ENCODE measurements around the gene ISLR.

The ISLR gene

DNA sequence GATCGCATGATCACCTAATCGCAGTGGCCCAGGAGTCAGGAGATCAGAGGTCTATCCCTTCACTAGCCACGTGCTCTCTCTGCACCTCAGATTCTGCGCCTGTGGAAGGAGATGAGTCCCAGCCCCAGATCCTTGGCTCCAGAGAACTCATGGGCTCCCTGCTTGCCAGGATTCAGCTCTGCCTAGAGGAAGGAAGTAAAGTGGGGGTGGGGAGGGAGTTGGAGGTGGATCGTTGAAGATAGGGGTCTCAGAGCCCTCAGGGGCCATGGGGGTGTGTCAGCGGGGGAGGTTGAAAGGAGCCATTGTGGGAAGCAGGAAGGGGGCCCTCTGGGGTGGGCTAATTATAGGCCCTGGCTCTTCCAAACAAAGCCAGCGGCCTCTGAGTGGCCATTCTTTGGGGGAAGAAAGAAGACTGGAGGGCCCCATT is 40.4 kb downstream of the ISLR start:
- DNase-seq (ENCODE audit: low read depth): no peak

DNA sequence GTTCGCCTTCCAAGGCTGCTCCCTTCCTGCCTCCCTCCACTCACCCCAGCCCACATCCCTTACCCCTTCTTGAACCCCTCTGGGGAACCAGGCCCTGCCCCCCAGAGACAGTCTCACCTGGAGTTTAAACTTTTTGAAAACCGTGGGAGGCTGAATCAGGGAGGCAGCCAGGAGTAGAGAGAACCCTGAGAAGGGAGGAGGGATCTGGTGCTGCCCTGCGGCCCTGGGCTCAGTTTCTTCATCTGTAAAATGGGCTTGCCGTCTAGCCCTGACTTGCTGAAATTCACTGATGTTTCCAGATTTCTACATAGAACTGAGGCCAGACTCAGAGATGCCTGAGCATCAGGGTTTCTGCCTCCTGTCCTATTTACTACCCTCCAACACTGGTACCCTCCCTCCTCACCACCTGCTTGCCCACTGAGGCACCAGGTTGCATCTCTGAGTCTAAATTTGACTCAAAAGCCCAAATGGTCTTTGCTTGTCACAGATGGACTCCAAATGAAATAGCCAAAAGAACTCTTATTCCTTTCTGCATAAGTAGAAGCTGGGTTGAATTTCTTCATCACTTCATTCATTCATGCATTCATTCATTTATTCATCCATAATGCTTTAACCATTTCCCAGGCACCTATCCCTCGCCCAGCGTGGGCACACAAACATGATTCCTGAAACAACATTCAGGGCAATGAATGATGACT is 41.0 kb downstream of the ISLR start:
- no peak for DNase-seq (ENCODE audit: low read depth)

DNA sequence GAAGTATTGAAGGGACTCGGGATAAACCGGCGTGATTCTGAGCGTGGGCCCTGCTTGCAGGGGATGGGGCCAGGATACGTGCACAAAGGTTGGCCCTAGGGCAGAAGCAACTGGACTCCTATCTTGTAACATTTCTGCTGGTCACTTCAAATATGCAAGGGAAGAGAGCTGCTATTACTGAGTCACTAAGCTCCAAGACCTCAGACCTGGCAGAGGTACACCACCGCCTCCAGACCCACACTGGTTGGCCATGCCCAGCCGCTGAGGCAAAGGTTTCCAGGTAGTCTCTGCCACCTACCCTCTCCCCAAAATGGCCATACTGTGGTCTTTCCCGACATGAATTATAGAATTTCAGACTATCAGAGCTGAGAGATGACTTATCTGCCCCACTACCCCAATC is 42.4 kb downstream of the ISLR start:
- DNase-seq (ENCODE audit: low read depth): no peak

DNA sequence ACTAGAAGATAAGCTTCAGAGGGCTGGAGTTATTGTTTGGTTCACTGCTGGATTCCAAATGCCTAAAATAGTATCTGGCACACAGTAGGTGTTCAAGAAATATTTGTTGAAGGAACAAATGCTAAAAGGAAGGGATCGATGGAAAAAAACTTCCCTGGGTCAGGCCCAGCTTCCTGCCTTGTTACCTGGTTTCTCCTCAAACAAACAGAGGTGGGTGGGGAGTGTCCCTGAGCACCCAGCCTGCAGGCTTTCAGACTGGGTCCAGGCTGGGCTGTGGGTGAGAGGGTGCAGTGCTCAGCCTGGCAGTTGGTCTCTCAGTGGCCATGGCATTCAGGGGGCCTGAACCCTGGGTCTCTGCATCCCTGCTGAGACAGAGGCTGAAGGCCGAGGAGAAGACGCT is 43.4 kb downstream of the ISLR start:
- DNase-seq (ENCODE audit: low read depth): no peak

- DNase-seq (ENCODE audit: low read depth): no peak
These were observed 44.7 kb downstream of the ISLR start for GRCh38 chr15:74217907-74218885.

DNA sequence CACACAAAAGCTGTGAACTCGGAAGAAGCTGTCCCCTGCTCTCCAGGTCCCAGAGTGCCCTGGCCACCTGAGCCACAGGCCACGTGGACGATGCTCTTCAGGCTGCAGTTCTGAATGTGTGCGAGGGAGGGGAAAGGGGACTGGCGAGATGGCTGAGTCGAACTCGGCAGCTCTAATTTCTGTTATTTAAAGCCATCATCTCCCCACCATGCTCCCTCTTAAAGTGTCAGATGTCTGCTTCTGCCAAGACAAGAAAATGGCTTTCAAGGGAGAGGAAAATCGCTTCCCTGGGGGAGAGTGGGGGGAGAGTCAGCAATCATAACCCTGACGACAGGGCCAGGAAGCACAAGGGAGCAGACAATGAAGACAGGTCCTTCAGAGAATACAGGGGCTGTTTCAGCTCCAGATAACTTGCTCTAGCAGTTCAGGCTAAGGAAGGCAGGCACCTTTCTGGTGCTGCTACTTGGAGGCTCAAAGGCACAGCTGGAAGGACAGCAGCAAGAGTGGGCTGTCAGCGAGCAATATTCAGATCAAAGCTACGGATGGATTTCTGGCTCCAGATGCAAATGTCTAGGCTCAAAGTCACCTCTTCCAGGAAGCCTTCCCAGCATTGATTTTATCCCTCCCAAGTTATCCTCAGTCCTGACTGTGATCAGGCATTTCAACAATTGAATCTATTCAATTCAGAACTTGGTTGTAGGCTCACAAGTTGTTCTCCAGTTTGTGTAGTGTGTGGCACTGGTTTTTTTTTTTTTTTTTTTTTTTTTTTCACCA is 47.2 kb downstream of the ISLR start:
- no peak for DNase-seq (ENCODE audit: low read depth)

GRCh38 chr15:74221399-74222239 is 48.1 kb downstream of the ISLR start:
- DNase-seq (ENCODE audit: low read depth): no peak

DNA sequence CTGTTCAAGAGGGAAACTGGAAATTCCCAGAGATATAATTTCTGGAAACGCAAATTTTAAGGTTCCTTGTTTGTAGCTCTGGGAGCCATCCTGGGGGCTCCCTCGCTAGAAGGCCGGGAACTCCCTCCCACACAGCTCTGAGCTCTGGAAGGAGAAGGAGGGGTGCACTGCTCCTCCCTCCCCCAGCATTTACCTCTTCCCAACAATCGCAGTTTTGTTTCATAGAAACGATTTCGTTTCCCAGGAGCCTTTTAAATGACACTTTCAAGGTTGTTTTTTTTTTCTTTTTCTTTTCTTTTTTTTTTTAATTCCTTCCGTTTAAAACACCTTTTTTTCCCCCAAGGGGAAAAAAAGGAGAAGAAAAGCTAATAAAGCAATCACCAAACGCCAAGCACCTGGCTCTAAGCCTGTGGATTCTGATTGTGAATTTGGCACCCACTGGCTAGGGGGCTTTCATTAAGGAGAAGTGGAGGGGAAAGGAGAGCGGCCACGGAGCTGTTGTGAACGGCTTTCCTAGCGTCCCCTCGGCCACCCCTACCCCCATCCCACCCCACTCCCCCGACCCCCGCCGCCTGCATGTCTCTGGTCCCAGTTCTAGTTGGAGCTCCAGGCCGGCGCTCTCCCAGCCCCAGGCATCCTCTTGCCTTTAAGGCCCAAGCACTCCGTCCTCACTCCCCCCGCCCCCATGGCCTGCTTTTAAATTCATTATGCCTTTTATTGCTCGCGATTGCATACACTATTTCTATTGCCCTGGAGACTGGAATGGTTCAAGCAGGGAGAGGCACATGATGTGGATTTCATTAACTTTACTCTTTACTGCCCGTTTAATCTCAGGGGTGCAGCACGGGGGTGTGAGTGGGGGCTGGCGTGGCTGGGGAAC is 49.0 kb downstream of the ISLR start:
- DNase-seq (ENCODE audit: low read depth): no peak

DNA sequence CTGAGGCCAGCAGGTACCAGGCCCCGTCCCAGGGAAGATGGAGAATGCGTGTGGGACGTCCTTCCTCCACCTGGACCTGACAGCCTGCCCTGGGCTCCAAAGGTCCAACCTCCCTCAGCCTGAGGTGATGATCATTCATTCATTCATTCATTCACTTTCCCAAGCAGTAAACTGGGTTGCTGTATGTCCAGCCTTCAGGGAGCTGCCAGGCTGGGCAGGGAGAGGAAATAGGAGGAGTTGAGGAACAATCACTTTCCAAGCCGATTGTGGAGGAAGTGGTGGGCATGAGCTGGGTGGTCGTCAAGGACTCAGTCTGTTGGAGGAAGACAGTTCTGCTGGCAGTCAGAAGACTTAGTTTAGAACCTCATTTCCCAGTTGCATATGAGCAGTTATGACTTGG is 52.4 kb downstream of the ISLR start:
- no peak for DNase-seq (ENCODE audit: low read depth)
